GM21723 (cell line): ENCODE measurements around the gene NDST1.

ENCODE experiments used
- ATAC-seq: cut with Tn5 transposase; IDR thresholded peaks from one replicate; pipeline ENCODE4 v1.9.1; 2021; ENCODE audit warnings: mild to moderate bottlenecking, moderate library complexity; ENCODE audit not compliant: unreplicated experiment

The NDST1 gene

DNA sequence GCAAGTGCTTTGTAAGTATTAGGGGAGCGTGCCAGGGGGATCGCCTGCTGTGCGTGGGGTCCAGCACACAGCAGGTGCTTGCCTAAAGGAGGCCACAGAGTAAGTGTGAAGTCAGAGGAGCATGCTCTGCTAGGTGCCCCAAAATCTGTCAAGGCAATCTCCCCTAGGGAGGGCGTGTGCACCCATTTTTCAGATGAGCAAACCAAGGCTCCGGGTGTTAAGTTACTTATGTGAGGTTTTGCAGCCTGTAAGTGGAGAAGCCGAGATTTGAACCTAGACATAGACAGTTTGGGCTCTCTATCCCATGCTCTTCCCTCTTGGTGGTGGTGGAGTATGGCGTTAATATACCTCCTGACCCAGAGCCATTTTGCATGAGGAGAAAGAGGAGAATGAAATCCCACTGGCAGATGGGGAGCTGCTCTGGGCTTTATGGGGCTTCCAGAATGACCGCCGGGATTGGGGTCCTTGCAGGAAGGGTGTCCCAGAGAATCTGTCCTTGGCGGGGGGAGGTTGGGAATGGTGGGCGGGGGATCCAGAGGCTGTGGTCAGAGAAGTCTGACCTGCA lies 14.1 kb downstream of the NDST1 start:
- ATAC-seq, result no peak

DNA sequence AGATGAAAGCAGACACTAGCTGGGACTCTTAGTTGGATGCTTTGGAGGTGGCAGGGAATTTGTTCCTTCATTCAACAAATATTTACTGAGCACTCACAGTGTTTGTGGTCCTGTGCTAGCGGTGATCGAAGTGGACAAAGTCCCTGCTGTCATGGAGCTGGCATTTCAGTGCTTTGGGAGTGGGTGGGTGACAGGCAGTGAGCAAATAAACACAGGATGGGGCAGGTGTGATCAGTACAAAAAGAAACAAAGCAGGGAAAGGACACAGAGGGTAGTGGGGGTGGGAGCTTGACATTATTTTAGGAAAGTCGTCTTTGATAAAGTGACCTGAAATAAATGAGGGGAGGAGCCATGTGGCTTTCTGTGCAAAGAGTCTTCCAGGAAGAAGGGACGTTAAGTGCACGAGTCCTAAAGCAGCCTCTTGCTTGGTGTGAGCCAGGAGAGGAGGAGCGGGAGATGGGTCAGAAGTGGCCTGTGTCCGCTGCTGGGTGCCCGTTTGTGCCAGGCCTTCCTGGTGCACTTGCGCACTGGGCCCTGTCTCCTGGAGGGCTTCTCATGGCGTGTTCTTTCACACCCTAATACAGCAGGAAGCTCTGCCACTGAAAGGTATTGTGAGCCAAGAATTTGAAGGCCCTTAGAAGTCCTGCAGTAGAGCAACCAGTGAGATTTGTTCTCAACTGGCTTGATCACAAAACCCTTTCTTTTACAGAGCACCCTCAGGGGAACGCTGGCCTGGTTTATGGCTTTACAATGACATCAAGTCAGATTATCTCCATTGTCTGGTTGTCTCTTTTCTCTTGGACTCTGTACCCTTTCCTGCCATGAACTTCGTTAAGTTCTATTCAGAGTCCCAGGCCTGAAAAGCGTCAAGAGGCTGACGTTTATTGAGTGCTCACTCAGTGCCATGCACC lies 14.8 kb downstream of the NDST1 start:
- ATAC-seq, result no peak

DNA sequence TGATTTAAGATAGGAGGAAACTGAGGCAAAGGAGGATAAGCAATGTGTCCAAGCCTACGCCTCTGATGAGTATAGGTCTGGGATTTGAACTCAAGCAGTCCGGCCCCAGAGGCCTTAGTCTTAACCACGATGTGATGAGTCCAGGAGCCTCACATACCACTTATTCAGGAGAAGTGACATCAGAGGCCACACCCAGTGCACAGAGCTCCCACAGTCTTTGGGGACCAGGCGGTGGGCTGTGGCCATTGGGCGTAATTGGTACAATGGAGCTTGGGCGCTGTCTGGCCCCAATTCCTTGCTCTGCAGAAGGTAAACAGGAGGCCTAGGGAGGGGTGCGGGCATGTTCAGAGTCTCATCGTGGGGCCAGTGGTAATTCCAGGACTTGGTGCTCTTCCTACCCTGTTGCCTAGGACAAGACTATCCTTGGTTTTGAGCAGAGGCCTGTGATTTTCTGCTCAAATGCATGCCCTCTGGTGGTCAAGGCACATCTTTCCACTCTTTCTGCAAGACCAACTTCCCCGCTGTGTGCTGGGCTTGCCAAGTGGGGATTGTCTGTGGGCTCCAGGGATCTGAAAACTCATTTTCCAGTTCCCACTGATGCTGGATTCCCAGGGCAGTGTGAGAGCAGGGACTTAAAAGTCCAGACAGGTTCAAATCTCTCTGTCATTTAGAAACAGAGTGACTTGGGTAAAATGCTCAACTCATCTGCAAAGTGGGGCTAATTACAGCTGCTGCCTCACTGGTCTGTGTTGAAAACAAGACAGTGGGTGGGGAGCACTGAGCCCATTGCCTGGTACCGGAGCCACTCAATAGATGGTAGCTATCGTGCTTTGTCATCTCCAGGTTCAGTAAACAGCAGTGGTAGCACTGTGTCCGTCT lies 15.8 kb downstream of the NDST1 start:
- no peak for ATAC-seq

DNA sequence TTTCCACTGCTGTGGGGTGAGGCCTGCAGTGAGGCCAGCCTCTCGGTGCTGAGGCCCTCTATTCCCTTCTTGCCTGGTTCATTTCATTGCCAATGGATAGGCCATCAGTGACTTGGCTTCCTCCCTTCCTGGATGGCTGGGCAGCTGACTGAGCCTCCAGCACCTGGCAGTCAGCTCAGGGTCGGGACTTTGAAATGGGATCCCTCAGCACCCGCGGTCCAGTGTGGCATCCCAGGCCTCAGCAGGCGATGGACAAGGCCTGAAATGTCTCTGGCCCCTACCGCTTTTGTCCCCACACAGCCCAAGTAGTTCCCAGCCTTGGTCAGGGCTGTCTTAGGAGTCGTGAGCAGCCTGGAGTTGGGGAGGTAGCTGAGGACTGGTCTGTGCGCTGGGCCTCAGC lies 17.2 kb downstream of the NDST1 start:
- no peak for ATAC-seq

DNA sequence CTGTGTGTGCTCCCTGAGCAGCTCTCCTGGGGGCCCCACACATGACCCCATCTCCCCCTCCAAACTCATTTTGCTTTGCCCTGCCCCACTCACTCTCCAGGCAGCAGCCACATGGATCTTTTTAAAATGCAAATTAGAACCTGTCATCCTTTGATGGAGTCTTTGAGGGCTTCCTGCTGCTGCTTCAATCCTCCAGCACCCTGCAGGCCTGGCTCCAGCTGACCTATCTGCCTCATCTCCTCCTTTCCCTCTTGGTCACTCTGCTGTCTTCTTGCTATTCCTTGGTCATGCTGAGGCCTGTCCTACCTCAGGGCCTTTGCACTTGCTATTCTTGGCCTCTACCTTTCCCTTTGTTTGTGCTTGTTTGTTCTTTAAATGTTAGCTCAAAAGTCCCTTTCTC lies 17.9 kb downstream of the NDST1 start:
- ATAC-seq, result no peak

DNA sequence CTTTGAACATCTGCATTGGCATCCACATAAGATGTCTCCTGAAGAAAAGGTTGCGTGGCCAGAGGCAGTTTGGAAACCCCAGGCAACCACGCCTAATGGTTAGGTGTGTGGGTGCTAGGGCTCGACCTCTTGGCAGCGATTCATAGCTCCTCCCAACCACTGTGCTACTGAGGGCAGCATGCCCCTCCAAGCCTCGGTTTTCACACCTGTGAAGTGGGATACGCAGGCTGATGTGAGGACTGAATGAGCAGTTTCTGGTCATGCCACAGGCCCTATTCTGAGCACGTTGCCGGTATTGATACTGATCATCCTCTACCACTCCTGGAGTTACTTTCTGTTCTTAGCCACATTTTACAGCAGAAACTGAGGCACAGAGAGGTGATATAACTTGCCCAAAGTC lies 19.1 kb downstream of the NDST1 start:
- no peak for ATAC-seq

DNA sequence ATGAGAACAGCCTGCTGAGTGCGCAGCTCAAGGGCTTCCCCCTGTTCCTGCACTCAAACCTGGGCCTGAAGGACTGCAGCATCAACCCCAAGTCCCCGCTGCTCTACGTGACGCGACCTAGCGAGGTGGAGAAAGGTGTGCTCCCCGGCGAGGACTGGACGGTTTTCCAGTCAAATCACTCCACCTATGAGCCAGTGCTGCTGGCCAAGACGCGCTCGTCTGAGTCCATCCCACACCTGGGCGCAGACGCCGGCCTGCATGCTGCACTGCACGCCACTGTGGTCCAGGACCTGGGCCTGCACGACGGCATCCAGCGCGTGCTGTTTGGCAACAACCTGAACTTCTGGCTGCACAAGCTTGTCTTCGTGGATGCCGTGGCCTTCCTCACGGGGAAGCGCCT lies 19.9 kb downstream of the NDST1 start:
- no peak for ATAC-seq

DNA sequence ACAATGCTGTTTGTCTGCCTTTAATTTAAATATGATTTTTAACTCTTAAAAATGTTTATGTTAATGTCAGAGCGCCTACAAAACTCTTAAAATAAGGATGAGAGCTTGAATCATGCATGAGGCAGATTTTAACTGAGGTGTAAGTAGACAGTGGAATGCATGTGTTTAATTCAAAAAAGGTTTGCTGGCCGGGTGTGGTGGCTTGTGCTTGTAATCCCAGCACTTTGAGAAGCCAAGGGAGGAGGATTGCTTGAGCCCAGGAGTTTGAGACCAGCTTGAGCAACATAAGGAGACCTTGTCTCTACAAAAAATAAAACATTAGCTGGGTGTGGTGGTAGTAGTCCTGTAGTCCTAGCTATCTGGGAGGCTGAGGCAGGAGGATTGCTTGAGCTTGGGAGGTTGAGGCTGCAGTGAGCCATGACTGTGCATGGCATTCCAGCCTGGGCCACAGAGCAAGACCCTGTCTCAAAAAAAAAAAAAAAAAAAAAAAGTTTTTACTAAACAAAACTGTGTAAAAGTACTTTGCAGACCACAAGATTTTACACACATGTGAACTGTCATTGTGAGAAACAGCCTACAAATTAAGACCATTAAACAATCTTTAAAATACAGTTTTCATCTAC lies 21.1 kb downstream of the NDST1 start:
- no peak for ATAC-seq

DNA sequence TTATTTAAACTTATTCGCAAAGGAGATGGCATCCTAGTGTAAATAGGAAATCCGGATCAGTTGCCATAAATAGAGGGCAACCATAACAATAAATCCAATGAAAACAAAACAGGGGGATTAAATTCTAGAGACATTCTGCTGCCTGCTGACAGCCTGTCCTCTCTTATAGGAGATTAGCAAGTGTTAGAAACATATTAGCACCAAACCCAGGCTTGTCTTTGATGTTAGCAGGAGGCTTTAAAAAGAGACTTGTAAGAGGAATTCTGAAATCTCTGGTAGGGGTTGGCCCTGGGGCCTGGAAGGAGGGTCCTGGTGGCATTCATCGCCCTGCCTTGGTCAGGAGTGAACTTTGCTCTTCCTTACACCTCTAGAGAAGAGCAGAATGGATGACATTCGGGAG lies 21.6 kb downstream of the NDST1 start:
- no peak for ATAC-seq

DNA sequence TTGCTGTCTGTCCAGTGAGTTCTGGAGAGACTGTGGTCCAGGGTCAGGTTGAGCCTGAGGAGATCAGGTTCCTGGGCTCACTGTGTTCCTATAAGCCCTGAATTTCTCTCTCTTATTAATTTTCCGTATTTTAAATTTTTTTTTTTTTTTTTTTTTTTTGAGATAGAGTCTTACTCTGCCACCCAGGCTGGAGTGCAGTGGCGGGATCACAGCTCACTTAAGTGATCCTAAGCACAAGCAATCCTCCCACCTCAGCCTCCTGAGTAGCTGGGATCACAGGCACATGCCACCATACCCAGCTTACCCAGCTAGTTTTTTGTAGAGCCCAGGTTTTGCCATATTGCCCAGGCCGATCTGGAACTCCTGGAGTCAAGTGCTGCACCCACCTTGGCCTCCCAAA lies 22.5 kb downstream of the NDST1 start:
- no peak for ATAC-seq

DNA sequence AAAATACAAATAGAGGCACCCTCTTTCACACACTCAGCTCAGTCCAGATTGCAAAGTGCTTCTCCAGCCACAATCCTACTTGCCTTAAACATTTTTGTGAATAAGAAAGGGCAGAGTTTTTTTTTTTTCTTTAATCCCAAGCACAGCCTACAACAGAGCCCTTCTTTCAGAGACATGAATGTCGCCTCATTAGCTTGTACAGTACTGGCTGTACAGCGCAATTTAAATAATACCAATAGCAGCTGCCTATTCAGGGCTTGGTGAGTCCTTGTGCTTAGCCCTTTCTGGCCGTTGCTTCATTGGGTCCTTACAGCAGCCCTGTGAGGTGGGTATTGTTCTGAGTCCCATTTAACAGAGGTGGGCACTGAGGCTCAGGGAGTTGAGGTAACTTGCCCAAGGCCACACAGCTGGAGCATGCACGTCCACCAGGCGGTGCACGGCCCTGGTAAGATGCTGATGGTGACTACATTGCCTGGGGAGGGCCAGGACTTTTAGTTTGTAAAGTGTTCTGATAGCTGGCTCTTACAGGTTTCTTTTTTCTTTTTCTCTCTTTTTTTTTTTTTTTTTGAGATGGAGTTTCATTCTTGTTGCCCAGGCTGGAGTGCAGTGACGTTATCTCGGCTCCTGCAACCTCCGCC lies 23.1 kb downstream of the NDST1 start:
- ATAC-seq, result no peak

DNA sequence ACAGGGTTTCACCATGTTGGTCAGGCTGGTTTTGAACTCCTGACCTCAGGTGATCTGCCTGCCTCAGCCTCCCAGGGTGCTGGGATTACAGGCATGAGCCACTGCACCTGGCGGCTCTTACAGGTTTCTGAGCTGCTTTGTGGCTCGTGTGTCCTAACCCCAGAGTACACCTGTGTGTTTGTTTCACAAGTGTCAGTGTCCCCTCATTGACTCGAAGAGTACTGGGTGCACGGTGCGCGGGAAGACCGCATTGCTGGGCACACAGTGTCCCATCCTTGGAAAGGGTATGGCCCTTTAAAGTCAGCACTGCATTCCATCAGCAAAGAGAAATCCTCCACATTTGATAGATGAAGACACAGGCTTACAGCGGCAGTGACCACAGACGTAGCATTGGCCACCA lies 23.8 kb downstream of the NDST1 start:
- ATAC-seq, result no peak

DNA sequence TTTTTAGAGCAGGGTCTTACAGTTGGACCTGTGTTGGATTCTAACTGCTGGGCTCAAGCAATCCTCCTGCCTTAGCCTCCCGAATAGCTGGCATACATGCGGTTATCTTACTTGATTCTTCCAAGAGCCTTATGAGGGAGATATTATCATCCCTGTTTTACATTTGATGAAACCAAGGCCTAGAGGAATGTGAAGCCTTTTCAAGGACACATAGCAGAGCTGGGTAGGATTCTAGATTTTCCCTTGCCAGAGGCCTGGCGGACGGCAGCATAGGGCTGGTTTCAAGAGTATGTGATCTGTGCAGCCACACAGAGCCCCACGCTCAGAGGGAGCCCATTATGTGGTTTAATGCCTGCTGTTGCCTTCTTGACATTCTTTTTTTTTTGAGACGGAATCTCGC lies 24.2 kb downstream of the NDST1 start:
- no peak for ATAC-seq

DNA sequence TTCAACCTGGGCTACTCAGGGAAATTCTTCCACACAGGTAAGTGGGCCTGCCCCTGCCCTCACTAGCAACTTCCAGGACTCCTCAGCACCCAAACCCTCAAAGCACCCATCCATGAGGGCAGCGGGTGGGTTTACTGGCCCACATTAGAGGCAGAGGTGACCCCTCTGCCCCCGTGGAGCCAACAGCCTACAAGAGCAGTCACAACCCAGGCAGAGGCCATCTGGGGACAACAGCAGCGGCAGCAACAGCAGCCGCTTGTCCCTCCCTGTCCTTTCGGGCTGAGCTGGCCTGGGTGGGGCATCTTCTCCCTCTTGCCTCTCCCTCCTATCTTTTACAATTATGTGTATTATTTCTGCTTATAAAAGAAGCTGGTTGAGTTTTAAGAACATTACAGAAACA lies 25.1 kb downstream of the NDST1 start:
- no peak for ATAC-seq

DNA sequence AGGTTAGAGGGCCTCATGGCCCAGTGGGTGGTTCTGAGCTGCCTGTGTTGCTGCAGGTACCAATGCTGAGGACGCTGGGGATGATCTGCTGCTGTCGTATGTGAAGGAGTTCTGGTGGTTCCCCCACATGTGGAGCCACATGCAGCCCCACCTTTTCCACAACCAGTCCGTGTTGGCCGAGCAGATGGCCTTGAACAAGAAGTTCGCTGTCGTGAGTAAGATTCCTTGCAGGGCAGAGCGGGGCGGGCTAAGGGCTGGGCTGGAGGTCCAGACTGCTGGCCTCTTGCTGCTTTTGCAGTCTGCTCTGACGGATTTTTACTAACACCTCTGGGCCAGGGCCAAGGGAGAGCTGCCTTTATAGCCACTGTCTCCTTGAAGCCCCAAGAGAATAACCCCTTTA lies 26.9 kb downstream of the NDST1 start:
- no peak for ATAC-seq

DNA sequence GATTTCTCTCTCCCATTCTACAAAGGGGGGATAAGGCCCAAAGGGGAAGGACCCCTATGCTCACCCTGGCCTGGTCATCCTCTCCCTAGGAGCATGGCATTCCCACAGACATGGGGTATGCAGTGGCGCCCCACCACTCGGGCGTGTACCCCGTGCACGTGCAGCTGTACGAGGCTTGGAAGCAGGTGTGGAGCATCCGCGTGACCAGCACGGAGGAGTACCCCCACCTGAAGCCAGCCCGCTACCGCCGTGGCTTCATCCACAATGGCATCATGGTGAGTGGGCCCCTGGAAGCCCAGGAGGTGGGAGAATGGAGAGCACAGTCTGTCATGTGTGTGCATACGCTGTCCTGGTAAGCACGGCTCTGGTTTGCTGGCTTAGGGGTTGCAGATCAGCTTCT lies 27.7 kb downstream of the NDST1 start:
- no peak for ATAC-seq

DNA sequence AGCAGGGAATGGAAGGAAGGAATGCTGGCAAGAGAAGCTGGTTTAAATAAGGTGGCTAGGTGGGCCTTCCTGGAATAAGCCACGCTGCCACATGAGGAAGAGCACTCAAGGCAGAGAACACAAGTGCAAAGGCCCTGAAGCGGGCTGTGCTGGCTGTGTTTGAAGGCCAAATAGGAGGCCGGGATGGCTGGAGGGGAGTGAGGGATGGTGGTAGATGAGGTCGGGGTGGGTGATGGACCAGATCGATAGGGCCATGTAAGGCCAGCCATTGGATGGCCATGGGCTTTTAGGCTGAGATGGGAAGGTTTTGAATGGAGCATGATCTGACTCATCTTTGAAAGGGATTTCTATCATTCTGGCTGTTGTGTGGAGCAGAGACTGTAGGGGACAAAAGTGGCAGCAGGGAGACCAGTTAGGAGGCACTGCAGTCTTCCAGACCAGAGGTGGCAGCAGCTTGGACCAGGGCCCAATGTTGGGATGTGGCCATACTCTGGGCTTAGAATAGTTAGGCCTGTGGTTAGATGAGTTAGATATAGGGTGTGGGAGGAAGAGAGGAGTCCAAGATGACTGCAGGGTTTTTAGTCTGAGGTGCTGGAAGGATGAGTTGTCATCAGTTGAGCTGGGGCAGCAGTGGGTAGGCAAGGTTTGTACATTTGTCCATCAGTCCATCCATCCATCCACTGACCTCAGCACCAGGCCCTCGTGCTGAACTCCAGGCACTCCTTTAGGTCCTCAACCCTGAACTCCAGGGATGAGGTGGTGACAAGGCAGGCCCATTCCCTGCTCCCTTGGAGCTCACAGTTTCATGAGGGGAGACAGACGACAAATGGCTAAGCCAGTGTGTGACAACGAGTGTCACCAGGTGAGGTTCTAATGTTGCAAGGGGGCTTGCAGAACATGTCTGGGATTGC lies 30.3 kb downstream of the NDST1 start:
- no peak for ATAC-seq

DNA sequence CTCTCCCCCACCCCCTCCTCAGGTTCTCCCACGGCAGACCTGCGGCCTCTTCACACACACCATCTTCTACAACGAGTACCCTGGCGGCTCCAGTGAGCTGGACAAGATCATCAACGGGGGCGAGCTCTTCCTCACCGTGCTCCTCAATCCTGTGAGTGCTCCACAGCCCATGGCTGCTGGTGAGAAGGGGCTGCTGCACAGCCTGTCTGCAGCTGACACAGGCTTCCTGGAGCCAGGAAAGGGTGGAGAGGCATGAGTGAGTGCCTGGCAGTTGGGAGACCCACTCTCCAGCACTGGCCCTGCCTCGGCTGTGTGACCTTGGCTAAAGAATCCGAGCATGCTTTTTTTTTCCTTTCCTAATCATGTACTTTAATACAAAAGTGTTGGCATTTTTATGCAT lies 31.3 kb downstream of the NDST1 start:
- no peak for ATAC-seq

DNA sequence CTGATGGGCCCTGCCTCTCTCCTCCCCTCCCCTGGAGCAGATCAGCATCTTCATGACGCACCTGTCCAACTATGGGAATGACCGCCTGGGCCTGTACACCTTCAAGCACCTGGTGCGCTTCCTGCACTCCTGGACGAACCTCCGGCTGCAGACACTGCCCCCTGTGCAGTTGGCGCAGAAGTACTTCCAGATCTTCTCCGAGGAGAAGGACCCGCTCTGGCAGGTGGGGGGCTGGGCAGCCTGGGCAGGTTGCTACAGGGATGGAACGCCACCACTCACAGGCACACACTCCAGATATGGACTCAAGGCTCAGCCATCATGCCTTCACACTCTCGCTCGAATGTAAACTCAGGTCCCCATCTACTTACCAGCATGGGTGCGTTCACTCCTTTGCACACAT lies 32.1 kb downstream of the NDST1 start:
- no peak for ATAC-seq
